ENCODE data around the gene CDH13.

CDH13 gene

DNA sequence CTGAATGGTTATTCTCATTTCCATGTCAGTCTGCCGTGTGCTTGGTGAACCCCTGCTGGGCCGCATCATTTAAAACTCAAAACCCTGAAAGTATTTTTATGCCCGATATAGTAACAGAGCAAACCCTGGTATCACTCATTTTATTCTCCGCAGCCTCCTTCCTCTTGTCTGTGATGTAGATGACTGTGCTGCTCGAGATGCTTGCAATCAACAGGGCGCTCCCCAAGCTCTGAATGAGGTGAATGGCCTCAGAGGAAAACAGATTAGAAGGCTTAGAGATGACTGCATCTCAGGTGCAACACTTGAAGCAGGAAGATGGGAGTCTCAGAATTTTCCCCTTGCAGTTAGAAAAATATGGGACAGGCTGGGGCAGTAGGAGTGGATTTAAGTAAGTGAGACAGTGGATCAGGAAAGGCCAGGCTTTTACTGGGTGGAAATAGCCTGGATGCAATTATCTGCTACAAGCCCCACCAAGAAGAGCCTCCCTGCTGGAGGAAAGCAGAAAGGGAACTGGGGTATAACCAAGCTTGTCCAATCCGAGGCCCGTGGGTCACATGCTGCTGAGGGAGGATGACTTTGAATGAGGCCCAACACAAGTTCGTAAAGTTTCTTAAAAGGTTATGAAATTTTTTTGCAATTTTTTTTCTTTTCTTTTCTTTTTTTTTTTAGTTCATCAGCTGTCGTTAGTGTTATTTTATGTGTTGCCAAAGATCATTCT, 166.9 kb downstream of the CDH13 start:
- no peak for DNase-seq

GRCh38 chr16:82796047-82796446, 169.3 kb downstream of the CDH13 start:
- no peak for DNase-seq

GRCh38 chr16:82801361-82801760, 174.6 kb downstream of the CDH13 start:
- no peak for DNase-seq

DNA sequence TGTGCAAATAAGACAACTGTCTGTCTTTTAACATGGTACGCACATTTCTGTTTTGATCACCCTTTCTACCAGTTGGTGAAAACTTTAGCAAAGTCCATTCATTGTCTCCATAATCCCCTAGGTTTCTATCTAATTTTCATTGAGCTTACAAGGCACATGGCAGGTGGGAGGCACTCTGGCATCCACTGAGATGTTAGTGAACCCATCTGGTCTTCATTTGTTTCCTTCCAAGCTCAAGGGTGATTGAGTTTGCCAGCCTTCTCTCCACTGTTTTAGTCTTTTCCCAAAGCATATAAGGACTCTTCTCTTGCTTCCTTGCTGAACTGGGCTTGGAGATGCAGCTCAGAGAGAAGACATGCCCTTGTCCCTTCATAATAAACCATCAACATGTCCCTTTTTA, 179.1 kb downstream of the CDH13 start:
- no peak for DNase-seq

DNA sequence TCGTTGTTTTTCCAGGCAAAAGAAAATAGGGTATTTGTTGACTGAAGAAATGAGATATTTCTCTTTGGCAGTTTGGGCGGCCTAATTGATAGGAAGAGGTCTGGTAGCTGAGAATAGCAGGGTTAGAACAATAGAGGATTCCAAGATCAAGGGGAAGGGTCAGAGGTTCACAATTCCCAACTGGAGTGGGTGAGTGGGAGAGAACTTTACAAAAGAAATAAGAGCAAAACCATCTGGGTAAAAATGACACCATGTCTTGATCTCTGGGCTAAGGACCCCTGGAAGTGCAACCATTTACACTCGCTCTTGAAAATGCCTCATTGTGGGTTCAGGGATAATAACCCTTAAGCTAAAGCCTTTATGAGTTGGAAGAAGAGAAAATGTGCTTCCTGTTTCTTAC, 180.5 kb downstream of the CDH13 start:
- no peak for DNase-seq

DNA sequence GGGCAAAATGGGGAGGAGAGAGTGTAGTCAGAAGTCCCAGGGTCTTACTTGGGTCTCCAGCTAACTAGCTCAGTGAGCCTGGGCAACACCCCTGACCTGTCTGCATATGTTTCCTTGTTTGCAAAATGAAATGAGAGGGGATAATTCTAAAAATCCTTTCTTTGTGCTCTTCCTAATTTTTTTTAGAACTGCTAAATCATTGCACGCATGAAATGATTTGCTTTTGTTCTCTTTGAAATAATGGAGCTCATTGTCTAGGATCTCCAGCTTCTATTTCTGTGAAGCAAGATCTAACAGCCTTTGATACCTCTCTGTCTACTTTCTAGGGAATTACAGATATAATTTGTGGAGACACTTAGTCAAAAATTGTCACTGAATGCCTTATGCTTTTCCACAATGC, 181.3 kb downstream of the CDH13 start:
- no peak for DNase-seq

DNA sequence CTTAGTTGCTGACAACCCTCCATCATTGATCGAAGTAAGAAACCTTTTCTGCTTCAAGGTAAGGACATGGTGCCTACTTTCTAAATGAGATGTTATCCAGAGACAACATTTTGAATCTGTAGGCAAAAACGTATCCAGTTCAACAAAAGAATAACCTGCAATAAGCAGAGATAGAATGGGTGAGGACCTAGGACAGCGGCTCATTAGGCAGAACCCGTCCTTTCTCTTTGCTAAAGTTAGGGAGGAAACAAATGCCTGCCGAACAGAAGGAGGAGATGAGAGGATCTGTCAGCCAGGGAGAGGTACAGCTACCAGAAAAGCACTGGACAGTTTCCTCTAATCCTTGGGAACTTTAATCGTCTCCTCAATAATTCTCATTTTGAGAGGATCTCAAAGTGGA, 183.3 kb downstream of the CDH13 start:
- DNase-seq: no peak

DNA sequence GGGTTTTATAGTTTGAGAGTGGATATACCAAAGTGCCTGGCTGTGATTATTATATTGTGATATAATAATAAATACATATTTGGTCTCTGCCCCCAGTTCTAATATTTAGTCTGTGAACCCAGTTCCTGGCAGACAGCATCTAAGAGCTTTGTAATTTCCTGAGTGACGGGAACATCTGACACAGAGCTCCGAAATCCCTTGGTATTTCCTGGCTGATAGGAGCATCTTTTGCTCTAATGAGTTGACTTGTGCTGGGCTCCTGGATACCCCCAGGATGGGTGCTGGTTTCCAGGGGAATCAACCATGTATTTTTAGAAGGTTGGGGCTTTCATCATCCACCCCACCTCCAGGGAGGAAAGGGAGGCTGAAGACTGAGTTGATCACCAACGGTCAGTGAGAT, 187.3 kb downstream of the CDH13 start:
- no peak for DNase-seq

GRCh38 chr16:82819286-82819685, 192.5 kb downstream of the CDH13 start:
- no peak for DNase-seq

DNA sequence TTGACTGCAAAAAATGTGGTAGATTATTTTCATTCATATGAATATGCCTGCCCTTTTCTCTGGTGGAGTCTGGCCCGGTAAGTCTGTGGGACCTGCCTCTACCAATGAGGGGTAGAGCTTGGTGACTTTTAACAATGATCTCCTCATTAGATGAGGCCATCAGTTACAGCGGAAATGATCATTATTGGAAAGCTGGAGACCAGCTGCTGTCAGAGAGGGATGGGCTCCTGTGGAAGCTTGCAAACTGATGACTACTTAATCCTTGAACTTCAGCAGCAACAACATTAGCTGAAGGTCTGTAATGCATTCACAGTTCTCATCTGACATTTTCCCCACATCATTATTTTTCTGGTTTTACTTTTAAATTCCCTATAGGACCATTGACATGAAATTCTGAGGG, 194.1 kb downstream of the CDH13 start:
- no peak for DNase-seq

DNA sequence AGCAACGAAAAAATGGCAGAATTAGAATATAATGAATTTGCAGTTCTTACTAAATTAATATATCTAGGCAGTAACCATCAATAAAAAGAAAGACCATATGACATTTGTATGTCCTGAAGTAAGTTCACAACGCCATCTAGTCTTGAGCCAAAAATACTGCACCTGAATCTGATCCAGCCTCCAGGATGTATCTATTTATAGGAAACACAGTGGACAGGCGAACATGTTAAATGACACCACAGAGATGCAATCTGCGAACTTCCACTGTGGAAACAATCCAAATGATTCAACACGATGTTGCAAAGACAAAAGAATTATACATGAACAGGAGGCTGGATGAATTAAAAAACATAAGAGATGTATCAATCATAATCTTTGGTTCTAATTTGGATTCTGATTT, 197.6 kb downstream of the CDH13 start:
- DNase-seq: no peak

DNA sequence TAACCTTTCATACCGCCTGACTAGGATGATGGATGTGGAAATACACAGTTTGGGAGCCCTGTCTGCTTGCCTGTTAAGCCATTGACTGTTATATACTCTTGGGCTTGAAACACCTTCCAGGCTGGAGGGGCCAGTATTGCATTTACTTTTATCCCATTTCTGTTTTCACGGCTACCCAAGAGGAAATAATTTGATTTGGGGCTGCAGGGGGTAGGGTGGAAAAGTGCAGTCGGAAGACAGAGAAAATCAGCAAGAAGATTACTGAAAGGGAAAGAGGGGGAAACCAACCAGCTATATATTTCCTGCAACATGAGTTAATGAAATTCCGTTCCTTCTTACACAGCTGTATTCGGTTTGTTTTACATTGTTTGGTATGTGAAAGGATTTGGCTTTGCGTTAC, 202.5 kb downstream of the CDH13 start:
- DNase-seq: no peak

GRCh38 chr16:82830944-82831343, 204.2 kb downstream of the CDH13 start:
- DNase-seq: no peak

DNA sequence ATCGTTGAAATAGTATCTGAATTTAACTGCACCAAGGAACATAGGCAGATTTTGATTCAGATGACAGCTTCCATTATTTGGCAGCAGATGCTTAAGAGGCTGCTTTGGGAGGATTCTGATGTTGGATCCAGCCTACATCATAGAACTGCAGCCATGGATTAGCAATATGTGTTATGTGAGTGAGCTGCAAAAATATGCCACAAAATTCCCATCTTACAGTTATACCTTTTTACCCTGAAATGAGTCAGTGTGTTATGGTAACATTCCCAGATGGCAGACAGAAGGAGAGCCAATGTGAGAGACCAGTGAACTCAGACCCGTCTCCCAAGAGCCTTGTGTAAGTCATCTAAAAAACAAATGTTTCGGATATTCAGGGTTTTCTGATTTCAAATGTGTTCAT, 206.1 kb downstream of the CDH13 start:
- DNase-seq: no peak

GRCh38 chr16:82833378-82833993, 206.7 kb downstream of the CDH13 start:
- no peak for DNase-seq

- DNase-seq: no peak
Measured at GRCh38 chr16:82834151-82834815, 207.5 kb downstream of the CDH13 start.

DNA sequence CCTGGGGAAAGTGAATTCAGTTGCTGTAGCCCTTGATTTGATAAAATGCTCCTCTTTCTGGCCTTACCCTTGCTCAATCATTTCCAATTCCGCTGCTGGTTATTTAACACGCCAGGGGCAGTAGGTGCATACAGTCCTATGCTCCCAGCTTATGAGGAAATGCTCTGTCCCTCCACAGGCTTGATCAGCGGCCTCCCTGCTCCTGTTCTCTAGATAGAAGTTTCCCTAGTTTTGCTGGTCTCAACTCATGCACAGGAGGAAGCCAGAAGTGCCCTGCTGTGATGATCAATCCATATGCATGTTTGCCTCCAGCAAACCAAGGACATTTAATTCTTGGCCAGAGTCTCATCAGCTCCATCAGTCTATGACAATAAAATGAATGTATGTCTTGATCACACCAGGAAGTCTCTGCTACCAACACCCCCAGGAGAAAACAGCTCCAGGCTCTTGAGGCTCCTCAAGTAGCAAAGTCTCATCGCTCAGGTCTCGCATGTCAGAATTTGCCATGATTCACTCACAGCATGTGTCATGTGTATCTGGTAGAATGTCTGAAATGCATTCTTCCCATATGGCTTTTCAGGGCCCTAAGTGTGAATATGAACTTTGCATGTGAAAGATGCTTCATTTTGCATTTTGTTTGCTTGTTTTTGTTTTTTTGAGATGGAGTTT, 208.9 kb downstream of the CDH13 start:
- DNase-seq: no peak

DNA sequence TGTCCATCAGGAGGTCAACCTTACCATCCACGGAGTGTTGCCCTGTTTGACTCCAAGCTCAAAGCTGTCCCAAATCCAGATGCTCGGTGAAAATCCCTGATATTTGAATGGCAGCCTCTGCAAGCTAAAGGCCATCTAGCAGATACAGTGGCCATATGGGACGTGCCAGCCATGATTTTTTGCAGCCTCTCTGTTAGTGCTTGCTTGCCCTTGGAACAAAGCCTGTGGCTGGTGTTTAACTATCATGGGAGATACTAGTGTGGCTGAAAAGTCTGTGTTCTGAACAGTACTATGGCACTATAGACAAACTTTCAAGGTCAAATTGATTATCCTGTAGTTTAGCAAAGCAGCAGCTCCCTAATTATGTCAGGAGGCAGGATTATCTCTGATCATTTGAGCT, 214.3 kb downstream of the CDH13 start:
- DNase-seq: no peak

- DNase-seq: no peak
Measured at GRCh38 chr16:82843606-82844271, 217.0 kb downstream of the CDH13 start.

GRCh38 chr16:82845116-82845515, 218.3 kb downstream of the CDH13 start:
- no peak for DNase-seq

GRCh38 chr16:82846806-82847205, 220.0 kb downstream of the CDH13 start:
- no peak for DNase-seq

DNA sequence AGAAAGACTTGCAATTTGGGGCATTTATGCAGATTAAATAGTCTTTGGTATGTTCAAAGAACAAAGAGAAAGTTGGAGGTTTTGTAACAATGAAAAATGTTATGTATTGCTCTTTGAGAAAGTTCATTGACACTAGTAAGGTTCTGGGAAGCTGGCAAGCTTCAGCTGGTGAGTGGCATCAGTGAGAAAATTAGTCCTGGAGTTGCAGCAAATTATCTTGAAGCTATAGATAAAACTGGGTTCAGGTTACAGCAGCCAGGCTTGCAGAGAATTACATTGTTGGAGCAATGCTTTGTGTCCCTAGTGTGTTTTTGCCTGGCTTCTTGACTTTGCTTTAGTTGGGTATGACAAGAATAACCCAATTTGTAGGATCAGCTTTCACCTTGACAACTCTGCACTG, 221.2 kb downstream of the CDH13 start:
- no peak for DNase-seq

GRCh38 chr16:82852388-82853008, 225.7 kb downstream of the CDH13 start:
- no peak for DNase-seq

Data from activated CD4-positive, alpha-beta T cell treated with anti-CD3 and anti-CD28 coated beads for 4 hours (primary cell).